Activated CD4-positive, alpha-beta T cell treated with anti-CD3 and anti-CD28 coated beads for 1 hour (primary cell): ENCODE data around the gene FIZ1.

Experiments used
- DNase-seq: peaks from one replicate; pipeline ENCODE4 v3.0.0-alpha.2; 2020

The FIZ1 gene

GRCh38 chr19:55566823-55567222 lies 32.5 kb downstream of the FIZ1 start:
- no peak for DNase-seq

GRCh38 chr19:55563261-55563690 lies 36.0 kb downstream of the FIZ1 start:
- DNase-seq: no peak

DNA sequence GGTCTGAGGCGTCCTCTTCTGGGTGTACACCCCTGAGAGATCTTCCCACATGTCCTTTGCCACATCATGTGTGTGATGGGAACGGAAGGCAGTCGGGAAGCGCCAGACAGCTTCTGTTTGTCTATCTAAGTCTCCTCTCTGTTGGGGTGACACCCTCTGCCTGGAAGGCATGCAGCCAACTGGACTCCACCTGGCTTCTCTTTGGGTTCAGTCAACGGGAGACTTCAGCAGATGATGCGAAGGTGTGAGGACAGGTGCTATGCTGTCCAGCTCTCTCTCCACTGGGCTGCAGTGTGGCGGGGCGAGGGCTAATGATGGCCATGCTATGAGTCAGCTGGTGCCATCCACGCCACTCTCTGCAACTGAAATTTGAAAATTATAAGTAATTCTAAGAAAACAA lies 39.6 kb downstream of the FIZ1 start:
- no peak for DNase-seq

DNA sequence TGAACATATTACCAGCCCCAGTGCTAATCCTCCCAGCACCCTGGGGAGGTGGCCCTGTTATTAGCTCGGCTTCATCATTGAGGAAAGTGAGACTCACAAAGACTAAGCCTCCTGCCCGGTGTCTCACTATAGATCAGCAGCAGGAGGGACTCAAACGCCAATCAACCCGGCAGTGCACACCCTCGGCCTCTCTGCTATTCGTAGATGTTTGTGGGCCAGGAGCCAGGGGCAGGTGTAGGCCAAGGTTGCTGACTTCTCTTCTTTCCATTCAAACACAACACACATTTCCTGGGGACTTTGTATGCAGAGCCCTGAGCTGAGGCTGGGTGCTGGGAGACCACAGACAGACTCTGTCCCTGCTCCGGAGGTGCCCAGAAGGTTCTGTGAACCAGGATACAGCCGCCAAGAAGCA lies 44.6 kb downstream of the FIZ1 start:
- DNase-seq: no peak

DNA sequence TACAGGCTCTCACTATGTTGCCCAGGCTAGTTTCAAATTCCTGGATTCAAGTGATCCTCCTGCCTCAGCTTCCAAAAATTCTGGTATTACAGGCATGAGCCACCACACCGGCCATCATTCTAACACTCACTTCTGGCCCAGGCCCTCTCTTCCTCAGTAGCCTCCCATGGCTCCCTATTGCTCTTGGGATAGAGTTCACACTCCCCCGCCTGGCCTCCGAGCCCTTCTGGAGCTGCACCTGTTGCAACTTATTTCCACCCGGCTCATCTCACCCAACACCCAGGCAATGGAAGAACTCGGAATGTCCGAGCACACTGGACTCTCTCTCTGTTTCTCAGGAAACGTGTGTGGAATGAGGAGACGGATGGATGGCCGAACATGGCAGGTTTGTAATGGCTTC lies 45.0 kb downstream of the FIZ1 start:
- DNase-seq: no peak

- no peak for DNase-seq
These were observed 45.8 kb downstream of the FIZ1 start for GRCh38 chr19:55553217-55554182.

- DNase-seq: no peak
These were observed 46.7 kb downstream of the FIZ1 start for GRCh38 chr19:55552620-55553019.

GRCh38 chr19:55552206-55552605 lies 47.1 kb downstream of the FIZ1 start:
- no peak for DNase-seq

GRCh38 chr19:55550321-55550650 lies 49.0 kb downstream of the FIZ1 start:
- DNase-seq: no peak

DNA sequence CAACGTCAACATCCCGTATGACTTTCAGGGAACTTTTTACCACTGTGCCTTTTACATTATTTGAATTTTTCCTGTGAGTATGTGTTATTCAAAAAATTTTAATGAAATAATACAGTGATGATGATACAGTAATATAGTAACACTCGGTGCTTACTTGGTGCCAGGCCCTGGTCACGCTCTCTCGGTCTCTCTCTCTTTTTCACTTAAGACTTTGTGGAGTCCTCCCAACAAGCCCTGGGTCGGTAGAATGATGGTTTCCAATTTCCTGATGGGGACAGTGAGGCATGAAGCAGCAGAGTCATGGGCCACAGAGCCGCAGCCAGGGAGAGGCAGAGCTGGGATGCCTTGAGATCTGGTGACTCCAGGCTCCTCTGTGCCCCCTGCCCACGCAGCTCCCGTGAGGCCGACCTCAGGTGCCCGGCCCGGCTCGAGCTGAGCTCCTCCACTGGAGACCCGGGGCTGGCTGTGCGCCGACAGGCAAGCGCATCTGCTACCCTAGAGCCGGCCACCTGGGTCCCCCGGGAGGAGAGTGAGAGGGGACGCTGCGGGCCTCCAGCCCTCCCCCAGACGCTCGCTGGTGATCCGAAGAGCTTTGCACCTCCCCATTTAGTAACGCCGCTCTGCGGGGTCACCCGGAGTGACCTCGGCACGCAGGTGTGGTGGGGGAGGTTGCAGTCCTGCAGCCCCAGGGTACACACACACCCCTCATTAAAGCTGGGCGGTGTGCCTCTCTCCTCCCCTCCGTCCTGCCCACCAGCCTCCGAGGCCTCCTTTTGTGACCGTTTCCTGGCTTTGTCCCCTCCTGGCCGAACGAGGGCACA lies 49.6 kb downstream of the FIZ1 start:
- DNase-seq: no peak

- DNase-seq: no peak
These were observed 52.3 kb downstream of the FIZ1 start for GRCh38 chr19:55546822-55547614.

GRCh38 chr19:55546011-55546410 lies 53.3 kb downstream of the FIZ1 start:
- DNase-seq: no peak

GRCh38 chr19:55545443-55545842 lies 53.9 kb downstream of the FIZ1 start, which contains the start of gene SBK3:
SBK3 (minus strand) TSS chr19:55545543; CDS start chr19:55545543, 0 bp downstream.
- DNase-seq: no peak

DNA sequence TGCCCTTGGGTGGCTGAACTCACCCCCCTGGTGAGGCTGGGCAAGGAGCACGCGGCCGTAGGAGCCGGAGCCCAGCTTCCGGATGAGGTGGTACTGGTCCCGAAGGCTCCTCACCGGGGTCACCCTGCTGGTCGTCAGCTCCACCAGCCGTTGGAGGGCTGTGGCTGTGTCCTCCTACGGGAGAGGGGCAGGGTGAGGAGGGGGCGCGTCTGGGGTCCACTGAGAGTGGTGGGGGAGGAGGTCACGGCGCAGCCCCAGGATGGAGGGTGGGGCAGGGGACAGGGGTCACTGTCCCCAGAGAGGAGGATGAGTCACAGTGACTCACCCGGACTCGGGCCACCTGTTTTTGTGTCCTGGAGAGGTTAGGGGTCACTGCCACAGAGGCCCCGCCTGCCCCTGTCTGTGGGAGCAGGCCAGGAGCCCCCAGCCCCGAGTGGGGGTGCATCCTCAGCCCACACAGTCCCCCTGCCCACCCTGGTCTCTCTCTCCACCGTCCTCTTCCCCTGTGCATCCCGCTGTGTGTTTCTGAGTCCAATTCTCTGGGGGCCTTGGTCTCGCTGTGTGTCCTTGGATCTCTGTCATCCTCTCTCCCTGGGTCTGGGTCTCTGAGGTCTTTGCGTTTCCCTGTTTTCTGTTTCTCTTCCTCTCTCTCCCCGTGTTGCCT lies 54.4 kb downstream of the FIZ1 start:
- no peak for DNase-seq

DNA sequence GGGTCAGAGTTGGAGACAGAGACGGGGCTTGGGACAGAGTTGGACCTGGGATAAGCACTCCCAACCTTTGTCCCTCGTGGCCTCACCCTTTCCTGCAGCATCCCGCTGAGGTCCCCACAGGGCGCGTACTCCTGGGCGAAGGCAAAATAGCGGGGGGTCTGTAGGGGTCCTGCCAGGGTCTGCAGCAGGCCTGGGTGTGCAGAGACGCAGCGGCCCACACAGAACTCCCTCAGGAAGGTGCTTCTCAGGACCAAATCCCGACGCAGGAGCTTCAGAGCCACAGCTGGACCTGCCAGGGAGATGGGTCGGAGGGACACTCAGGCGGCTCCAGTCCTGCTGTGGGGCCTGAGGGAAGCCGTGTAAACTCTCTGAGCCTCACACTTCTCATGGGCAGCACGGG lies 55.3 kb downstream of the FIZ1 start:
- no peak for DNase-seq

DNA sequence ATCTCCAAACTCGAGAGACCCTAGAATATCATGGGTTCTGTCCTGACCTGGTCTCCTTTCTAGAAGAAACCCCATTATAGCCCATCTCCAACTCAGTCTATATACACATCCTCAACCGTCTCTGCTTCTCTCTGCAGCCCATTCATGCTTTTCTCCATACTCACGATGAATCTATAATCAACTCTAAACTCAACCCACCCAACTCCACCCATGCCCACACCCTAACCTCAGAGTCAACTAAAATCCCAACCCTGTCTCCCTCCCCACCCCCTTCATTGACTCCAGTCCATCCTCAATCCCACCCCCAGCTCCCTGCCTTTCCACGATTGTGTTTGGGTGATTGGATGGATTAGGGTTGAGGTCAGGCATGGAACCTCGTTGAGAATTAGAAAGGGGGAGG lies 55.8 kb downstream of the FIZ1 start:
- DNase-seq: no peak

GRCh38 chr19:55542292-55542855 lies 56.9 kb downstream of the FIZ1 start:
- DNase-seq: no peak
